Panc1 (cell line): ENCODE results near the gene STAB2. TPM values are rescaled to one million over a fixed set of nuclear protein-coding genes. Genes with fewer than 3 reads are reported as not detected.

Experiments
- ATAC-seq: fragments of 200-7000 bp; cut with Tn5 transposase; 2 replicates; pipeline ENCODE4 v1.9.1; 2020; ENCODE audit warnings: mild to moderate bottlenecking, moderate library complexity
- BruUV-seq: library from RNA; stranded (reverse); fragments of 400-500 nt; replicated peaks from 2 replicates; lab custom pipeline; 2021; lab: Mats Ljungman, UMichigan
- CTCF ChIA-PET: fragments of 300-600 bp; sonication (Branson Sonifier 250); formaldehyde crosslinking; loops from one replicate; lab custom pipeline; 2022; ENCODE audit warnings: antibody characterized with exemption; lab: Charles Lee
- POLR2A ChIA-PET: fragments of 300-600 bp; sonication (Branson Sonifier 250); formaldehyde crosslinking; loops from one replicate; lab custom pipeline; 2022; ENCODE audit warnings: antibody characterized with exemption; lab: Charles Lee
- DNase-seq: peaks from one replicate; pipeline ENCODE4 v3.0.0-alpha.2; 2010; ENCODE audit warnings: low read depth, low spot score
- H3K27ac ChIP-seq: 2 replicates; pipeline ENCODE4 v1.5.1; 2011; ENCODE audit warnings: mild to moderate bottlenecking, low read length, inconsistent platforms
- H3K27me3 ChIP-seq: fragments of 200-500 bp; sonication (Bioruptor generic); 2 replicates; pipeline ENCODE4 v1.6.0; 2014; ENCODE audit warnings: low read length, inconsistent platforms; ENCODE audit not compliant: control insufficient read depth, insufficient read depth
- H3K36me3 ChIP-seq: fragments of 200-500 bp; sonication (Bioruptor generic); 2 replicates; pipeline ENCODE4 v1.5.1; 2014; ENCODE audit warnings: inconsistent platforms, mild to moderate bottlenecking, low read length, moderate library complexity; ENCODE audit not compliant: control insufficient read depth, insufficient read depth
- H3K4me1 ChIP-seq: 2 replicates; pipeline ENCODE4 v1.5.1; 2011; ENCODE audit warnings: inconsistent platforms, mild to moderate bottlenecking, low read length, moderate library complexity; ENCODE audit not compliant: control insufficient read depth, insufficient read depth
- H3K4me3 ChIP-seq, 2 experiments: 2 replicates each; pipeline ENCODE4 v1.5.1; 2011 to 2012; ENCODE audit warnings: low read depth in 2 of 2, low read length in 2 of 2, mild to moderate bottlenecking in 2 of 2, inconsistent platforms in 1 of 2, moderate library complexity in 1 of 2
- H3K9me3 ChIP-seq: fragments of 200-500 bp; sonication (Bioruptor generic); 2 replicates; pipeline ENCODE4 v1.5.1; 2014; ENCODE audit warnings: low read depth, mild to moderate bottlenecking, inconsistent platforms, low read length, moderate library complexity; ENCODE audit not compliant: control insufficient read depth, insufficient read depth
- POLR2AphosphoS5 ChIP-seq: IDR thresholded peaks from 2 replicates; pipeline ENCODE4 v1.6.1; 2012; ENCODE audit warnings: mild to moderate bottlenecking, low read depth, low read length, moderate library complexity
- REST ChIP-seq, 2 experiments: IDR thresholded peaks; 2 replicates each; pipeline ENCODE4 v1.6.1; 2011 to 2012; ENCODE audit warnings: low read depth in 2 of 2, control low read depth in 1 of 2, low read length in 1 of 2, mild to moderate bottlenecking in 1 of 2, moderate library complexity in 1 of 2; ENCODE audit not compliant: insufficient read depth in 1 of 2
- SIN3A ChIP-seq: IDR thresholded peaks from 2 replicates; pipeline ENCODE4 v1.6.1; 2012; ENCODE audit warnings: low read depth, mild to moderate bottlenecking, low read length, moderate library complexity, borderline replicate concordance; ENCODE audit not compliant: insufficient read depth
- TCF7L2 ChIP-seq: IDR thresholded peaks from 2 replicates; pipeline ENCODE4 v1.6.1; 2011; ENCODE audit warnings: mild to moderate bottlenecking, low read depth, low read length, inconsistent platforms
- in situ Hi-C: cut with HindIII; loops from 2 replicates; pipeline ENCODE4 v1.10.0; 2016; ENCODE audit warnings: low sequenced_read_pairs, low pct_unique_long_range_greater_than_20kb
- intact Hi-C: fragments of 100-400 bp; cut with micrococcal nuclease; formaldehyde crosslinking; loops from one replicate; pipeline ENCODE4 v1.10.0; 2022; ENCODE audit not compliant: unreplicated experiment
- total RNA-seq: library from RNA; stranded (reverse); gene quantifications from one replicate; pipeline ENCODE4 v1.2.1, GENCODE V29; 2021; ENCODE audit not compliant: unreplicated experiment
- TF ChIP-seq, protein P1 (sequence below): fragments of 450-650 bp; IDR thresholded peaks from 2 replicates; pipeline ENCODE4 v1.5.1; 2017; ENCODE audit warnings: mild to moderate bottlenecking

The STAB2 gene
- total RNA-seq, 1 experiment from 2014 or later = not detected

GRCh38 chr12:103743788-103744187, 156.7 kb downstream of the STAB2 start:
- H3K4me1 ChIP-seq = no peaks in the 10 kb centered on the region
- H3K36me3 ChIP-seq = no peaks in the 10 kb centered on the region
- H3K4me3 ChIP-seq = no peak overlapping the region
- no TSS peak for BruUV-seq
- no peak for ATAC-seq
- H3K9me3 ChIP-seq = no peaks in the 10 kb centered on the region
- in situ Hi-C loops (no loop called here), intact Hi-C loops (loop anchor here (10.0 kb wide), 1 partner anchor 169 kb away; no protein-coding TSS in a partner anchor)
- ChIA-PET POLR2A (no interaction called here), CTCF (no interaction called here)
- no peak for DNase-seq
- no peak overlapping the region for H3K27ac ChIP-seq
- H3K27me3 ChIP-seq = no peaks in the 10 kb centered on the region
- TF ChIP-seq POLR2AphosphoS5 (no peak), TCF7L2 (no peak), REST (IDR thresholded peaks at IDR 0.05; ENCODE audit: insufficient read depth in 1 of 2, low read depth in 2 of 2, low read length in 1 of 2) (no peak), SIN3A (no peak)
- TF ChIP-seq, protein P1, sequence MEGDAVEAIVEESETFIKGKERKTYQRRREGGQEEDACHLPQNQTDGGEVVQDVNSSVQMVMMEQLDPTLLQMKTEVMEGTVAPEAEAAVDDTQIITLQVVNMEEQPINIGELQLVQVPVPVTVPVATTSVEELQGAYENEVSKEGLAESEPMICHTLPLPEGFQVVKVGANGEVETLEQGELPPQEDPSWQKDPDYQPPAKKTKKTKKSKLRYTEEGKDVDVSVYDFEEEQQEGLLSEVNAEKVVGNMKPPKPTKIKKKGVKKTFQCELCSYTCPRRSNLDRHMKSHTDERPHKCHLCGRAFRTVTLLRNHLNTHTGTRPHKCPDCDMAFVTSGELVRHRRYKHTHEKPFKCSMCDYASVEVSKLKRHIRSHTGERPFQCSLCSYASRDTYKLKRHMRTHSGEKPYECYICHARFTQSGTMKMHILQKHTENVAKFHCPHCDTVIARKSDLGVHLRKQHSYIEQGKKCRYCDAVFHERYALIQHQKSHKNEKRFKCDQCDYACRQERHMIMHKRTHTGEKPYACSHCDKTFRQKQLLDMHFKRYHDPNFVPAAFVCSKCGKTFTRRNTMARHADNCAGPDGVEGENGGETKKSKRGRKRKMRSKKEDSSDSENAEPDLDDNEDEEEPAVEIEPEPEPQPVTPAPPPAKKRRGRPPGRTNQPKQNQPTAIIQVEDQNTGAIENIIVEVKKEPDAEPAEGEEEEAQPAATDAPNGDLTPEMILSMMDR = no peak

GRCh38 chr12:103745962-103746361, 158.9 kb downstream of the STAB2 start:
- no TSS peak for BruUV-seq
- in situ Hi-C loops (no loop called here), intact Hi-C loops (loop anchor here (10.0 kb wide), 1 partner anchor 171 kb away; no protein-coding TSS in a partner anchor)
- ATAC-seq (no peak), DNase-seq (no peak)
- Histone ChIP-seq H3K27ac (no peak overlapping the region), H3K36me3 (no peaks in the 10 kb centered on the region), H3K4me1 (no peaks in the 10 kb centered on the region), H3K27me3 (no peaks in the 10 kb centered on the region), H3K4me3 (no peak overlapping the region), H3K9me3 (no peaks in the 10 kb centered on the region)
- TF ChIP-seq REST (IDR thresholded peaks at IDR 0.05; ENCODE audit: insufficient read depth in 1 of 2, low read depth in 2 of 2, low read length in 1 of 2) (no peak), SIN3A (no peak), TCF7L2 (no peak), POLR2AphosphoS5 (no peak)
- TF ChIP-seq, protein P1 = no peak
- CTCF ChIA-PET = no interaction called here
- POLR2A ChIA-PET = no interaction called here
